ENCODE results near the gene INTS11. TPM values are rescaled to one million over a fixed set of nuclear protein-coding genes. Genes with fewer than 3 reads are reported as not detected.

Gene INTS11
- total and polyA plus RNA-seq, 8 donors, result 59.5 to 520 (median 143) TPM

- peak overlapping the region; percentile 46 to 52 (median 50) for H3K4me3 ChIP-seq
- 37 to 52% (median 43%) methylated on average over 6 to 8 of the region's 8 CpGs for WGBS, 5 donors
- no peak for DNase-seq
These were observed 31.8 kb upstream of the INTS11 start for GRCh38 chr1:1356166-1356795.

GRCh38 chr1:1355416-1355815 is 31.0 kb upstream of the INTS11 start:
- no peaks in the 10 kb centered on the region for H3K9me3 ChIP-seq
- intact Hi-C loops (cut with DNase I; ENCODE audit: low total_unique reads), result no loop called here
- TF ChIP-seq POLR2AphosphoS5 (IDR thresholded peaks at IDR 0.05) (no peak), POLR2A (IDR thresholded peaks at IDR 0.05) (no peak), CTCF (IDR thresholded peaks at IDR 0.05) (no peak), EP300 (IDR thresholded peaks at IDR 0.05) (no peak)
- peaks cover 0 to 91% (median 50%) of the 10 kb centered on the region in 3 donors for H3K27me3 ChIP-seq
- H3K4me1 ChIP-seq, result peaks cover 69 to 91% (median 84%) of the 10 kb centered on the region in 4 donors
- H3K27ac ChIP-seq, result peak overlapping the region in 4 of 5 donors; percentile 84 to 89 (median 86)
- peak overlapping the region; percentile 25 to 47 (median 32) for H3K4me3 ChIP-seq
- WGBS, 5 donors, result 0 to 20% (median 3%) methylated on average over 1 to 52 of the region's 52 CpGs
- DNase-seq, result peak; percentile 58 to 88
- peaks cover 0 to 23% (median 8%) of the 10 kb centered on the region in 4 donors for H3K36me3 ChIP-seq

More at GRCh38 chr1:1356166-1356795, 31.8 kb upstream of the INTS11 start:
- Histone ChIP-seq H3K27ac (peak overlapping the region; percentile 1 to 89 (median 85)), H3K36me3 (peaks cover 0 to 23% (median 8%) of the 10 kb centered on the region in 4 donors), H3K9me3 (no peaks in the 10 kb centered on the region), H3K27me3 (peaks cover 0 to 92% (median 50%) of the 10 kb centered on the region in 3 donors), H3K4me1 (peaks cover 68 to 99% (median 89%) of the 10 kb centered on the region in 4 donors)
- intact Hi-C loops (cut with DNase I; ENCODE audit: low total_unique reads), result no loop called here
- TF ChIP-seq CTCF (IDR thresholded peaks at IDR 0.05), result no peak
- no peak for TF ChIP-seq POLR2A (IDR thresholded peaks at IDR 0.05)
- no peak for TF ChIP-seq POLR2AphosphoS5 (IDR thresholded peaks at IDR 0.05)
- no peak for TF ChIP-seq EP300 (IDR thresholded peaks at IDR 0.05)

DNA sequence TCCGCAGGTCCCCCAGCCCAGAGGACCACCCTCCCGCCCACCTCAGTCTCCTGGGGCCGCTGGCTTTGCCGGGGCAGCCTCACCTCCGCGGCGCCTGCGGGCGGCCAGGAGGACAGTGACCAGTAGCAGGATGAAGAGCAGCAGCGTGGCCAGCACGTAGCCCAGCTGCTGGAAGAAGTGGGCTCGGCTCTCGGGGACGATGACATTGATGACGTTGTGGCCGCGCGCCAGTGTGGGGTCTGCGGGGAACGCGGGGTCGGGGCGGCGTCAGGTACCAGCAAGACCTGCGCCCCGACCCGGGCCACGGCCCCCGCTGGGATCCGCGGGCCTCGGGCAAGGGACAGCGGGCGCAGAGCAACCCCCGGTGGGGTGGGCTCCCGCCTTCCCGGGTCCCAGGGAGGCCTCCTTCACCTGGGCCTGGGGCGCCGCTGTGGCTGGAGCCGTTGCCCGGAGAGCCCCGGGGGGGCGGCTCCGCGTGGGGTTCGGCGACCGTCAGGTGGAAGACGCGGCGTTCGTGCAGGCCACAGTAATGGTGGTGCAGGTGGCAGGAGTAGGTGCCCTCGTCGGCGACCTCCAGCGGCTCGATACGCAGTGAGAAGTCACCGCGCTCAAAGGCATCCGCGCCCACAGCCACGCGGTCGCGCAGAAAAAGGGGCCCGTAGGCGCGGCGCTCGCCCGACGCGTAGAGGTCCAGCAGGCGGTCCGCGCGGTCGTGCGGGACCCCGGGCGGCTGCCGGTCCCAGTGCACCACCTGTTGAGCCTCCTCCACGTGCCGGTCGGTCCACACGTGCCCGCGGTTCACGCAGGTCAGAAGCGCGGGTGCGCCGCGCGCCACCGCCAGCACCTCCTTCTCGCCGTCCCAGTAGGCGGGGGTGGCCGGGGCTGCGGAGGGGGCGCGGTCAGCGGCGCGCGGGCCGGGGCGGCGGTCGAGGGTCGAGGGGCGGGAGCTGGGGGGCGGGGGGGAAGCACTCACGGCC is 30.1 kb upstream of the INTS11 start:
- TF ChIP-seq CTCF (IDR thresholded peaks at IDR 0.05) (no peak), POLR2AphosphoS5 (IDR thresholded peaks at IDR 0.05) (no peak), POLR2A (IDR thresholded peaks at IDR 0.05) (no peak), EP300 (IDR thresholded peaks at IDR 0.05) (no peak)
- H3K27ac ChIP-seq, result peak overlapping the region in 2 of 5 donors; percentile 84 to 87
- peak overlapping the region; percentile 25 to 47 (median 32) for H3K4me3 ChIP-seq
- H3K27me3 ChIP-seq, result peaks cover 0 to 82% (median 50%) of the 10 kb centered on the region in 3 donors
- no peaks in the 10 kb centered on the region for H3K9me3 ChIP-seq
- H3K4me1 ChIP-seq, result peaks cover 64 to 82% (median 76%) of the 10 kb centered on the region in 4 donors
- intact Hi-C loops (cut with DNase I; ENCODE audit: low total_unique reads), result no loop called here
- WGBS, 5 donors, result 33 to 52% (median 47%) methylated on average over 63 to 116 of the region's 116 CpGs
- H3K36me3 ChIP-seq, result peaks cover 0 to 23% (median 8%) of the 10 kb centered on the region in 4 donors
- no peak for DNase-seq

Measured in stomach (tissue), 9 donors.